MG63 (cell line): ENCODE data around the gene ATRIP. TPM values are rescaled to one million over a fixed set of nuclear protein-coding genes. Genes with fewer than 3 reads are reported as not detected.

Experiments used
- DNase-seq: peaks from one replicate; pipeline ENCODE4 v3.0.0-alpha.2; 2020
- H3K27me3 ChIP-seq: fragments of 250-450 bp; sonication (Bioruptor Pico); 2 replicates; pipeline ENCODE4 v1.5.1; 2020; ENCODE audit warnings: mild to moderate bottlenecking, moderate library complexity
- H3K36me3 ChIP-seq: fragments of 250-450 bp; sonication (Bioruptor Pico); 2 replicates; pipeline ENCODE4 v1.5.1; 2020; ENCODE audit warnings: mild to moderate bottlenecking, moderate library complexity
- H3K4me3 ChIP-seq: fragments of 250-450 bp; sonication (Bioruptor Pico); 2 replicates; pipeline ENCODE4 v1.5.1; 2020; ENCODE audit warnings: mild to moderate bottlenecking, moderate library complexity
- H3K9me3 ChIP-seq: fragments of 250-450 bp; sonication (Bioruptor Pico); 2 replicates; pipeline ENCODE4 v1.5.1; 2020; ENCODE audit warnings: mild to moderate bottlenecking, moderate library complexity
- total RNA-seq: library from RNA; depleted of rRNA; stranded (reverse); fragments of >200 nt; shearing (Covaris generic); gene quantifications from 2 replicates; pipeline ENCODE4 v1.2.3, GENCODE V29; 2014; ENCODE audit warnings: low replicate concordance

The ATRIP gene
- total RNA-seq, 1 experiment from 2014 or later = 6.8 TPM

DNA sequence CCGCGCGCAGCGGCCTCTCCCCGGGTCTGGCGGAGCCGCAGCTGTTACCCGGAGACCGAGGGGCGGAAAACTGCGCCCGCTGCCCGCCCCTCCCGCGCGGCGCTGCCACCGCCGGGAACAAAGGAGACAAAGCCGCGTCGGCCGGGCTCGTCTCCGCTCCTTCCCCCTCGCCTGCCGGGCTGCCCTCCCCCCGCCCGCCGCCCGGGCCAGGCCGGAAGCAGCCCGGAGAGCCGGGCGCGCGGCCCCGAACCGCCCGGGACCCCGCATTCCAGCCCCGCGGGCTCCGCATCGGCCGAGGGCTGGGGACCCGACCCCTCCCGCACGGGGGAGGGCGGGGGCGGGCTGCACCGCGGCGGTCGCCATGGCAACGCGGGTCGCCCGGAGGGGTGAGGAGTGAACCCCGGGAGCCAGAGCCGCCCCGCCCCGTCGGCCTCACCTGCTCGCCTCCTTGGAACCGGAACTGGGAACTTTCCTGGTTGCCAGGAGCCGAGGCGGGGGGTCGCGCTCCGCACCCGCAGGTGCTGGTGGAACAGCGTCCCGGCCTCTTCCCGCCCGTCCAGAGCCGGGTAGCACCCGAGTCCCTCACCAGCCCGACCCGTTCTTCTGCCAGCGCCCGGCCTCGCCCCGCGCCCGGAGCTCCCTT is 17.1 kb upstream of the ATRIP start:
- H3K4me3 ChIP-seq = peak overlapping the region; percentile 50
- no peaks in the 10 kb centered on the region; the same call in 1 of the 2 replicates for H3K36me3 ChIP-seq
- DNase-seq = peak; percentile 34
- no peaks in the 10 kb centered on the region for H3K27me3 ChIP-seq
- no peaks in the 10 kb centered on the region for H3K9me3 ChIP-seq

DNA sequence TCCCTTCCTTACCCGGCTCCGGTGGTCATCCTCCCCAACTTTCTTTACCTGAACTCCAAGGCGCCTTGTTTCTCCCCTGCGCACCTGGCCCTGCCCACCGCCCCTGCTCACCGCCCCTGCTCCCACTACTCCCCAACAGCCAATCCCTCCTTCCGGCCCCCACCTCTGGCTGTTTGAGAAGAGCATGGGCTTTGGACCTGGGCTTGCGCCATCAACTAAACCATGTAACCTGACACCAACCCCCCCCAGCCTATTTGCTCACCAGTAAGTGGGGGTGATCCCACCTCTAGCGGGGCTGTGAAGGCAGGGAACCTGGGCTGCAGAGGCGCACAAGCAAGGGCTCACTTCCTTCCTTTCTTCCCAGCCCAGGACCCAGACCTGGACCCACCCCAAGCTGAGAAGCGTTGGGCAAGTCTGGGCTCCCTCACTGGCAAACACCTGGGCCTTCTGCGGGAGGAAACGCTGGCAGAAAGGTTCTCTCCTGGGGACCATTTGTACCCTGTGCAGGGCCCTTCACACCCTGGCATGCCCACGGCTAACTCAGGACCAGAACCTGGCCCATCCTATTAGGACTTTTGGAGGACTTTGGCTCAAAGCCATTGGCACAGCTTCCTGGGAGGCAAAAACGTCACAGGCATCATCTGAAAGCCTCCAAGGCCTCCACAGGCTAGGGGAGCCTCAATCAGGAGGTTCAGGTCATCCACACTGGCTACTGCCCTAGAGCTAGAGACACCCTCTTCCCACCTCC is 16.4 kb upstream of the ATRIP start, which contains the start of gene PLXNB1:
TSS of gene PLXNB1 (minus strand) at position 127 of the 748 bp plus-strand sequence. CDS start 5,475 bp downstream, outside the sequence.
- H3K27me3 ChIP-seq = no peaks in the 10 kb centered on the region
- no peaks in the 10 kb centered on the region for H3K9me3 ChIP-seq
- no peak for DNase-seq
- H3K4me3 ChIP-seq = peak within 1 kb of the TSS; percentile 50
- no peaks in the 10 kb centered on the region; the same call in 1 of the 2 replicates for H3K36me3 ChIP-seq

DNA sequence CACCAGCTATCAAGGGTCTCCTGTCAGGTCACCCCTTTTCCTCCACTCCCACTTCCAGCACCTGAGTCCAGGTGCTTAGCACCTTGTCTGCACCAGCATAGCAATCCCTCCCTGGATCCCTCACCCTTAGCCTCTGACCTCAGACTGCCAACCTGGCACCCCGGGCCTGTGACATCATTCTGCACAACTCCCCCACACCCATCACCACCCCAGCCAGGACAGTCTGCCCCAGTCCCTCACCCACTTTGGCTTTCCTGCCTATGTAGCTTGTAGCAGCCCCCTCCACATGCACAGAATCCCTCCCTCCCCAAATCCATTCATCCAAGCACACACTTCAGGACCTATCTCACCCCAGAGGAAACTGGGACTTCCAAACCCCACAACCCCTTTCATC is 15.8 kb upstream of the ATRIP start:
- Histone ChIP-seq H3K27me3 (no peaks in the 10 kb centered on the region), H3K4me3 (no peak overlapping the region), H3K36me3 (no peaks in the 10 kb centered on the region; the same call in 1 of the 2 replicates), H3K9me3 (no peaks in the 10 kb centered on the region)
- DNase-seq = no peak

DNA sequence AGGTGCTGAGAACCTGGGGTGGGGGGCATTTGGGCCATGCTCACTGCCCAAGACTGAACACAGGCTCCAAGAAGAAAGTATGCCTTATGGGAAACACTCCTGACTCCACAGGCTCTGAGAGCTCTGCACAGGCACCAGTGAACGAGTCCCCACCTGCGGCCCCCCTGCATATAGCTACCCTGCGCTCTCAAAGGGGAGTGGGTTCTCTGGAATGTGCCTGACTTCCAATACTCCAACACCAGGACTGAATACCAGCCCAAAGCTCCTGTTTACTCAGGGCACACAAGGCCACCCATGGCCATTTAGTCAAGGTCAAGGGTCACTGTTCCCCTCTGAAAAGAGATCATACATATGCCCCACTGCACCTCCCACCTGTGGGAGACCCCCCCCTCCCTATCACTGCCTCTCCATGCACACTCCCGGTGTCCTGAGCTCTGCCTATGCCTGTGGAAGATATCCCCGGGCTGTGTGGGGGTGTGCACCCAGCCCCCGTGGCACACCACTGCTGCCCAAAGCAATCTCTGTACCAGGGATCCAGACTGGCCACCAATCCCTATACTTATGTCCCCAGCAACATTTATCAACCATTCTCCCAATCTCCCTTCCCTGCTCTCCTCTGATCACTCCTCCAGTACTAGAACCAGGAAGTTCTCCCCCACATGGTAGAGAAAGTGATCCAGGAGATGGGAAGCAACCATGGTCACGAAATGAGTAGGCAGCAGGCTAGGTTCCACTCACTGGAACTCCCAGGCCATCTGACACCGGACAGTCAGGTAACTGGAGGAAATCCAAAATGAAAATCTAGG is 15.1 kb upstream of the ATRIP start:
- Histone ChIP-seq H3K4me3 (no peak overlapping the region), H3K9me3 (no peaks in the 10 kb centered on the region), H3K36me3 (no peaks in the 10 kb centered on the region; the same call in 1 of the 2 replicates), H3K27me3 (no peaks in the 10 kb centered on the region)
- DNase-seq = no peak

DNA sequence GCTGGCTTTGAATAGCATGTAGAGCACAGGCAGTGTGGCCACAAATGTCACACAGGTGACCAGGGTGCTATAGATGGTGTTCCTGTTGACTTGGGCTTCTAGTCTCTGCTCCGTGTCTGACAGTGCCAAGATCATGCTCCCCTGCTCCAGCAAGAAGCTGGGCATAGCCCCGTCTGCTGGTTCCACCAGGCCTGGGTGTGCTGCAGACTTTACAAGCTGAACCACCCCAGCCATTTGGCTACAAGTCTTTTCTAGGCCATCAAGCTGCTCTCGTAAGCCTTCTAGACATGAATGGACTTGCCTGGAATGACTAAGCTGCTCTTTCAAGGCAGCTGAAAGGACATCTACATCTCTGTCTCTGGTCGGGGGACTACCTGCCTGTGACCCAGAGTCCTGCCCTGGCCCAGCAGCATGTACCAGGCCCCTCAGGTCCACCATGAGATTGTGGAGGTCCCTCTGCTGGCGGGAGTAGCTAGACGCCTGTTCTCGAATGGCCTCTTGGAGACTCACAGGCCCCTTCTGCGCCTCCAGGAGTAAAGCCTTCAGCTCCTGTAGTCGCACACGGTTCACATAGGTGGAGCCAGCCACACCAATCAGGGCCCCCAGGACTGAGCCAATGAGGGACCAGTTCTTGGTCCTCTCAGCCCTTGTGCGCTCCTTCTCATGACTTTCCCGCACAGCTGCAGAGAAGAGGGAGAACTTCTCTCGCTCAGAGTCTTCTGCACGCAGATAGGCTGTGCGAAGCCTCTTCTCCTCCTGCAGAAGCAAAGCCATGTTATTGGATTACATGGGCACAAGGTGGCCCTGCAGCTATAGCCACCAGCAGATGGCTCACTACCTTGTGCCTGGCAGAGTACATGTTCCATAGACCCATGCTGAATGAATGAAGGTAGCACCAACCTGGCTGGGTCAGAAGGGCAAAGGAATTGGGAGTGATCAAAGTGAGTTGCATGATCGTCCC is 13.8 kb upstream of the ATRIP start:
- H3K36me3 ChIP-seq = no peaks in the 10 kb centered on the region; the same call in 1 of the 2 replicates
- H3K9me3 ChIP-seq = no peaks in the 10 kb centered on the region
- H3K27me3 ChIP-seq = no peaks in the 10 kb centered on the region
- DNase-seq = no peak
- H3K4me3 ChIP-seq = no peak overlapping the region

DNA sequence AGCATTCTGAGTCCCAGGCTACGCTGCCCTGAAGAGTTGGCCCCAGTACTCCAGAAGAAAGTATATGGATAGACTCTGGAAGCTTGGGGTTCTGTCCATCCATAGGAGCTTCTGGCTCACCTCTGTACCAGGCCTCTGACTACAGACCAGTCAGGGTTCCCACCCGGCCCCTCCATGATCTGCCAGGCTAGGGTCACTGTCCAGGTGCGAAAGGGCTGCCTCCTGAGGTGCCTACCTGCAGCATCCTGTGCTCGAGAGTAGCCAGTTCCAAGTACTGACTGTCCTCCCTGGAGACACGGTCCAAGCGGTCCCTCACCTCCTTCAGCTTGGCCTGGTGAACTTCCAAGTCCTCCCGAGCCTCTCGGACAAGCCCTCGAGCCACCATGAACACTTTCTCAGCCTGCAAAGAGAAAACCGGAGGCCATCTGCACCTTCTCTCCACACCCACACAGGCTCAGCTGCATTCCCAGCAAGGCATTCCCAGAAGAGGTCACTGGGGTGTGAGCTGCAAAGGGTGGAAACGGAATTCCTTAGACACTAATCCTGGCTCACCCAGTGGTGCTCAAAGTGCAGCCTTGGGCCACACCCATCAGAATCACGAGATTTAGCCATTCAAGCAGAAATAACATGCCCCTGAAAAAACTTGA is 12.9 kb upstream of the ATRIP start:
- no peak overlapping the region for H3K4me3 ChIP-seq
- H3K27me3 ChIP-seq = no peaks in the 10 kb centered on the region
- H3K36me3 ChIP-seq = no peaks in the 10 kb centered on the region; the same call in 1 of the 2 replicates
- H3K9me3 ChIP-seq = no peaks in the 10 kb centered on the region
- DNase-seq = no peak

DNA sequence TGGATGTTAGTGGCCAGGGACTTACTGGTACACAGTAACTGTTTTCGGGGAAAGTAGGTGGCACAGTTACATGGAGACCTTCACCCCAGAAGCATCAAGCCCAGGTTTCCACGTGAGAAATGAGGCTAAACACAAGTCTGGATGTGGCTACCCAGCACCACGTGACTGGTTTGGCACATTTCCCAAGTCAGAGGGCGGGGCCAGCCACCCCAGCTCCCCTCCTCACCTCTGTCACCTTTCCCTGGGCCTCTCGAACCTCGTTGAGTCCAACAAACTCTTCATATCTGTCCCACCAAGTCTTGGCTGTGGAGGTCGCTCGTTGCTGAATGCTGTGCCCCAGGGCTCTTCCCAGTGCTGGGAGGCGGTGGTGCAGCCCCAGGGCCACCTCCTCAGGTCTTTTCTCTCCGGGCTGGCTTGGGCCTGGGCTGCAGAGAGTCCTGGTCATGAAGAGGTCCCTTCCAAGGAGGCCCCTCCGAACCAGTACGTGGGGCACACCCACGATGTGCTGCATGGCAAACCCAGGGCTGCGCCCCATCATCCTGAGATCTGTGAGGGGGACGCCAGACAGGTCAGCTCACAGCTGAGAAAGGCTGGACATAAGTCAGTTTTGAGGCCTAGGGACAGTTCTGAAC is 11.8 kb upstream of the ATRIP start:
- Histone ChIP-seq H3K27me3 (no peaks in the 10 kb centered on the region), H3K4me3 (no peak overlapping the region), H3K36me3 (no peaks in the 10 kb centered on the region; the same call in 1 of the 2 replicates), H3K9me3 (no peaks in the 10 kb centered on the region)
- no peak for DNase-seq

DNA sequence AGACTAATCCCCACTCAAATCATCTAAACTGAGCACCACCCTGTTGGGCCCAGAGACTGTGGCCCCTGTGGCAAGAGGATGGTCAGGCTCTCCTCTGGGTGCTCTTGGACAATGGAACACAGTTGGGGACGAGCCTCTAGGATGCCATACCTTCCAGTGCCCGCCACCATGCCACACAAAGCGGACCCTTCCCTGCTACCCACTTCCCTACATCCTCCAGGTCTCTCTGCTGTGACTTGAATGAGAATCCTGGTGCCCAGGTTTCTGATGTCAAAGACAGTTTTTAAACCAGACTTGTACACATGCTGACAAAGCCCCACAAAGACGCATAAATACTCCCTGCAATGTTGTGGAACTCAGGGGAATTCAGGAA is 11.3 kb upstream of the ATRIP start:
- H3K36me3 ChIP-seq = no peaks in the 10 kb centered on the region; the same call in 1 of the 2 replicates
- no peak for DNase-seq

DNA sequence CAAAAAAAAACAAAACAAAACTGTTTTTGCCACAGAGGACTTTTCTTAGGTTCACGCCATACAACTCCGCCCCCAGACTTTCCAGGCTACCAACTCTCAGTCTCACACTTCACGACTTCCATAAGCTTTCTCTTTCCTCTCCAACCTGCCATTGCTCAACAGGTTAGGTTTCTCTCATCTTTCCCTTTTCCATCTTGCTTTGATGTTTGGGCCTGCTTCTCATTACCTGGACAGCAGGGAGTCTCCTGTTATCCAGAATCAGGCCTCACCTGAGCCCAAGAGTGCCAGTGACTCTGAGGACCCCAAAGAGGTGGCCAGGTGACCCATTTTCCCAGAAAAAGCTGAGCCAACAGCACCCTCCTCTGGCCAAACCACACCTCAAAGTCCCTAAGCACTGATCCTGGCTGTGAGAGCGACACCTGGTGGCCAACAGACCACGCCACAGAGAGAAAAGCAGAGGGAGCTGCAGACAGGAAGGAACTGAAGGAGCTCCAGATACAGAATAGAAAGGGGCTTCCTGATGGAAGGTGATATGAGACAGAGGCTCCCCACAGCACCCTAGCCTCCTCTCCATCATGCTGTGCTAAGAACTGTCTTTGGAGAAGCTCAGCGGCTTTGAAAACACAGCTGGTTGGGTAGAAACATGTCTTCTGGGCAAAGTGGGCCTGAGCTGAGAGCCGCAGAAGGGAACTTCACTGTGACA is 10.6 kb upstream of the ATRIP start:
- no peaks in the 10 kb centered on the region; the same call in 1 of the 2 replicates for H3K36me3 ChIP-seq
- peak; percentile 56 for DNase-seq
- no peaks in the 10 kb centered on the region for H3K9me3 ChIP-seq
- no peaks in the 10 kb centered on the region for H3K27me3 ChIP-seq
- H3K4me3 ChIP-seq = no peak overlapping the region

More for the DNA sequence above, 11.3 kb upstream of the ATRIP start:
- H3K27me3 ChIP-seq = no peaks in the 10 kb centered on the region
- no peak overlapping the region for H3K4me3 ChIP-seq
- H3K9me3 ChIP-seq = no peaks in the 10 kb centered on the region

DNA sequence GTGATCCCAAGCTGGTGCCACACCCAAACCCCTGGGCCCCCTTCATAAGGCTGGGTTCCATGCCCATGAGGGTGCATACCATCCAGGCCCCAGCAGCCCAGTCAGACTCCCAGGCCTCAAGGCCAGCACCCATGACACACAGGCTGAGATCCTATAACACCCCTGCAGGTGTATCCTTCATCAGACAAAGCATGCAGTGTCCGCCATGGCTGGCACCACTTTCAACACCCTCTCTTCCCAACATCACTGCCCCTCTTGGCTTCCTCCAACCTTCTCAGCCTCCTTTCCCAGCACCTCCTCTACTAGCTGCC is 10.1 kb upstream of the ATRIP start:
- H3K36me3 ChIP-seq = no peaks in the 10 kb centered on the region; the same call in 1 of the 2 replicates

DNA sequence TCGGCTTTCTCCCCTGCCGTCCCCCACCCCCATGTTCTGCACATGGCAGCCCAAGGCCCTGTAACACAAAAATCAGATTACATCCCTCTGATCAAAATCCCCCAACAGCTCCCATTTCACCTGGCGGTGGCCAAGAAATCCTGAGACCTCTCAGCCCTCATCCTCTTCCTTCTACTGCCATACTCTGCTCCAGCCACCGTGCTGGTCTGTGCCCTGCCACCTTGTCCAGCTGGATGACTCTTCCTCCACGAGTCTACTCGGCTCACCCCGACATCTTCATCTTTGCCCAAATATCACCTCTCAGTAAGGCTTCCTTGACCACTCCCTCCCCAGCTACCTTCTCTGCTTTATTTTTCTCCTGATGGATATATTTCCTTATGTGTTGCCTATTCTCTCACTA is 9.7 kb upstream of the ATRIP start:
- no peaks in the 10 kb centered on the region; the same call in 1 of the 2 replicates for H3K36me3 ChIP-seq
- no peak for DNase-seq
- H3K4me3 ChIP-seq = no peak overlapping the region
- no peaks in the 10 kb centered on the region for H3K27me3 ChIP-seq
- H3K9me3 ChIP-seq = no peaks in the 10 kb centered on the region

More for the DNA sequence above, 10.1 kb upstream of the ATRIP start:
- Histone ChIP-seq H3K9me3 (no peaks in the 10 kb centered on the region), H3K4me3 (no peak overlapping the region), H3K27me3 (no peaks in the 10 kb centered on the region)
- DNase-seq = no peak

DNA sequence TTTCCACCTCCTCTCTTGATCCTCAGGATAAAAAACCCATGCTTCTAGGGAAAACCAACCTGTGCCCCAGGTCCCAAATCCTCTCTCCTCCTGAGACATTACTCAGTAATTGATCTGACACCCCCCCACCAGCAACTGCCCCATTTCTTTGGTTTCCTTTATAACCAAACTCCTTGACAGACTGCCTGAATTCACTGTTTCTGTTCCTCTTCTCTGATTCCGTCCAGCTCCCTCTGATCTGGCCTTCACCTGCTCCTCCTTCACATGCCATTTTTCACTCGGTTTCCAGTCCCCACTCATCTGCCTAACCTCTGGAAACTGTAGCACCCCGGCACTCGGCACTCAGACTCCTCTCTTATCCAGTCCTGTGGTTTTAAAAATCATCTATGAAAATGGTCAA is 8.7 kb upstream of the ATRIP start:
- peaks cover 3% of the 10 kb centered on the region; the same call in 1 of the 2 replicates for H3K36me3 ChIP-seq
- no peaks in the 10 kb centered on the region for H3K9me3 ChIP-seq
- no peak overlapping the region for H3K4me3 ChIP-seq
- no peaks in the 10 kb centered on the region for H3K27me3 ChIP-seq
- DNase-seq = no peak

DNA sequence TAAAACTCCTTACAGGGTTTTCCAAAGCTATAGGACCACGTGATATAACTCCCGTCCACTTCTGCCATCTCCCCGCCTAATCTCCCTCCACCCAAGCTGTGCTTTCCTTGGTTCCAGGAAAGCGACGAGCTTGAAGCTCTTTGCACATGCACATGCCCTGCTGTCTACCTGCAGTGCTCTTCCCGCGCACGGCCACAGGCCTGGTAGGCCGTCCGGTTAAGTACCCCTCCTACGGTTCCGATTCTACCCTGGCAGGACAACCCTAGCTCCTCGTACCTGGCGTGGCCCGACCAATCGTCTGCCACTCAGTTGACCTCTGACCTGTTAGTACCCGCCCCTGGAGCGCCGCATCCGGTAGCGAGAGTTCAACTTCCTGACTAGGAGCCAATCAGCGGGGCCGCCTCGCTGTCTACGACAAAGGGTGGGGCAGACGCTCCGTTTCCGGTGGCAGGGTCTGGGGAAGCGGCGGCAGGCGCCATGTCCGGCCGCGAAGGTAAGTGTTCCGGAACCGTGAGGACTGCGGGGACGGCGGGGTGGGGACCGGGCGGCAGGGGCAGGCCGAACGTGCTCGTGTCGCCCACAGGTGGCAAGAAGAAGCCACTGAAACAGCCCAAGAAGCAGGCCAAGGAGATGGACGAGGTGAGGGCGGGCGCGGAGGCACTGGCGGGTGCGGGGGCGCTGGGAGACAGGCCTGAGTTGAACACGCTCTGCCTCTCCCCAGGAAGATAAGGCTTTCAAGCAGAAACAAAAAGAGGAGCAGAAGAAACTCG is 6.5 kb upstream of the ATRIP start, which contains the start of the genes CCDC51 and TMA7:
TSS of gene CCDC51 (minus strand) at position 300 of the 770 bp plus-strand sequence. CDS start 4,991 bp downstream, outside the sequence.
TSS of gene TMA7 (plus strand) at position 438 of the 770 bp plus-strand sequence. CDS start at position 478, 40 bp downstream.
- DNase-seq = peak; percentile 94
- Histone ChIP-seq H3K4me3 (peak within 1 kb of the TSS; percentile 93), H3K36me3 (peaks cover 12% of the 10 kb centered on the region), H3K27me3 (no peaks in the 10 kb centered on the region), H3K9me3 (no peaks in the 10 kb centered on the region)

DNA sequence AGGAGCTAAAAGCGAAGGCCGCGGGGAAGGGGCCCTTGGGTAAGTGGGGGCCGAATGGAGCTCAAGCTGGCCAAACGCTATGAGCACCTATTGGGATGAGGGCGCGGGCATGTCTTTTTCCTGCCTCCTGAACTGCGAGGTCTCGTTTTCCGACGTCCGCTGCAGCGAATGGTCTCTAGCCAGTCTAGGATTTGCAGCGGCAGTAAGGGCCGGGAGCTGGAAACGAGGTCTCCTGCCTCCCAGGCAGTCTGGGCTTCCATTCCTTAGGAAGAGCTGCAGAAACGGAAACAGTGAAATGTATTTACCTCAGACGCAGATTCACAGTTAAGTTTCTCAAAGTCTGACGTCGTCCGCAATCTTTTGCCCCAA is 6.0 kb upstream of the ATRIP start:
- DNase-seq = no peak
- Histone ChIP-seq H3K9me3 (no peaks in the 10 kb centered on the region), H3K36me3 (peaks cover 12% of the 10 kb centered on the region), H3K27me3 (no peaks in the 10 kb centered on the region), H3K4me3 (peak overlapping the region; percentile 93)
